M059J (cell line): ENCODE results near the gene PCSK6. TPM values are rescaled to one million over a fixed set of nuclear protein-coding genes. Genes with fewer than 3 reads are reported as not detected.
"Not testable (repeated sequence)": the region's sequence is repeated elsewhere in the genome, so short reads cannot be mapped to it uniquely, and the experiment has no call there.

Experiments used
- DNase-seq: peaks from one replicate; pipeline ENCODE4 v3.0.0-alpha.2; 2012; ENCODE audit warnings: low read depth
- total RNA-seq: library from RNA; depleted of rRNA; stranded (reverse); fragments of >200 nt; shearing (Covaris generic); gene quantifications from 2 replicates; pipeline ENCODE4 v1.2.3, GENCODE V29; 2014

The PCSK6 gene
- total RNA-seq, 1 experiment from 2014 or later = not detected

GRCh38 chr15:101432982-101433381 lies 56.5 kb downstream of the PCSK6 start:
- no peak for DNase-seq

DNA sequence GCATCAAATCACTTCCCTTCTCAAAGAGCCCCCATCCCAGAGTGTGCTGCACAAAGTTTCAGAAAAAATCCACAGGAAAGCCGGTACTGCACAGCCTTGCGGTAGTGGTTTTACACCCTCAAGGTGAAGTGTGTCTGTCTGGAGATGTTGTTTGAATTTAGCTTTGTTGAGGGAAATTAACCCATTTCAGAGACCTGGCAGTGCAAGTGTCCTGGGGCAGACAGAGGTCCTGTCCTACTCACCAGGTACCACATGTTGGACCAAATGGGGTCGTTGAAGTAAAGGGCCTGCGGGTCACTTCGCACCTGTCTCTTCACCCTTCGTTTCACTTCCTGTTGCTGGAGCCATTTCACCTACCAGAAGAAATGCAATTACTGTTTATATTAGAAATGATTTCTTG lies 57.8 kb downstream of the PCSK6 start:
- DNase-seq = no peak

DNA sequence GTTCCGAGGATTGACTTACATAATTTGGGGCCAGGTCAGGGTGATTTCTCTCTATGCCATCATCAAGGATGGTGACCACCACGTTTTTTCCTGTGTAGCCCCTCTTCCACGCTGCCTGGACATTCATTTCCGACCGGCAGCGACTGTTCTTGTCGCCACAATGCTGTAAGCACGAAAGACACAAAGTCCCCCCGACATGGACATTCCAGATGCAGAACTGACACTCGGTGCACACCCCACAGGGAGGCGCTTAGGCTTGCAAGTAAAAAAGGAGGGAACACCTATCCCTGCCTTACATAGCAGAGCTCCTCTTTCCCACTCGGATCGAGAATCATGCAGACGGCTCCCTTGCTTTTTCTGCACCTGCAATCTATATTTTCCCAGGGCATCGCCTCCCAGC lies 58.2 kb downstream of the PCSK6 start:
- DNase-seq = no peak

DNA sequence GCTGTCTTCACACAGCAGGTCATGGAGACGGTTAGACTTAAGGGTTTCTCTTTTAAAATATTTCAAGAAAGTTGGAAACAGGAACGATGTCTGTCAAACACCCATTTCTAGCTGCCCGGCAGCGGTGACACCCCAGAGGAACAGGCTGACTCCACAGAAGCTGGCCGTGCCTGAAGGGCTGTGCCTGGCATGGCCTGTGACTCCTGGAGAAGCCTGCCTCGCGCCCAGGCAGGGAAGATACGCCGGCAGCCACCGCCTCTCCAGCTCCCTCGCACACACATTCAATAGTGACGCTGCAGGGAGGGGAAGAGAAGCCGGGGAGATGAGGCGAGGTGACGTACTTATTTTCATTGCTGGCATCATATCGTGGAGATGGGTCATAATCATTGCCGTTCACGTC lies 59.9 kb downstream of the PCSK6 start:
- no peak for DNase-seq

DNA sequence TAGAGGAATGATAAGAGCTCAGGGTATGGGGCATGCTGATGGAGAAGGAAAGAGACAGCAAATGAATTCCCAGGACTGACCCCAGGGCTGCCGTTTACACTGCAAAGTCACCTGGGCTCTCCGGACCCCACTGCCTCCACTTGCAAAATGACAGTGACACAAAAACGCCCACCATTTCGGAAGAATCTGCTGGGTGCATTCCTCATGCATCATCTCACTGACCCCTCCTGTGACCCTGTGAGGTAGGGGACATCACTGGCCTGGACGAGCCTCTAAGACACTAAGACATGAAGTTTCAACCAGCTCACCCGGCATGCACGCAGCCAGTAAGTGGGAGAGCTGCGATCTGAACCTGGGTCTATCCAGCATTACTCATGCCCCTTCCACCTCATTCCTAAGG lies 60.3 kb downstream of the PCSK6 start:
- DNase-seq = no peak

GRCh38 chr15:101428758-101429157 lies 60.7 kb downstream of the PCSK6 start:
- DNase-seq = peak; percentile 35

- DNase-seq = no peak
Observed at GRCh38 chr15:101427606-101428487, 61.7 kb downstream of the PCSK6 start.

DNA sequence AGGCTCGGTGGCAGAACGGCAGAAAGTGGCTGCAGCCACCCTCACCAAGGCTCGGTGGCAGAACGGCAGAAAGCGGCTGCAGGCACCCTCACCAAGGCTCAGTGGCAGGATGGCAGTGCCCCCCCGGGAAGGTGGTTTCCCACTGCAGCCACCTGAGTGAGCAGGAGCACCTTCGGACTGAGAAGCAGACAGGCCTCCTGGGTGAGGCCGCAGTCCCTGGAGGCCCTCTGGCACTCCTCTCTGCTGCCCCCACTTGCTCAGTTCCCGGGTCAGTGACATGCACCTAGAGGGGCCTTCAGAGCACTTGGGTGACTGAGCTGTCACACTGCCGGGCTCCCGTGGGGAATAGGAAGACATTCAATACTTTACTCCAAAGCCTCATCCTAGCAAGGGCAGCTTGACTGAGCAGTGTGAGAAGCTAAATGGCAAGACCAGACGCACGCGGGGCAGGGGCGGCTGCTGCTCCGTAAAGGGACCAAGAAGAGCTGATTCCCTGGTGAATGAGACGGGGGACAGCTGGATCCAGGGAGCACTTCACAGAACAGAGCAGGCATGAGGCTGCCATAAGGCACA lies 62.7 kb downstream of the PCSK6 start:
- DNase-seq = no peak

DNA sequence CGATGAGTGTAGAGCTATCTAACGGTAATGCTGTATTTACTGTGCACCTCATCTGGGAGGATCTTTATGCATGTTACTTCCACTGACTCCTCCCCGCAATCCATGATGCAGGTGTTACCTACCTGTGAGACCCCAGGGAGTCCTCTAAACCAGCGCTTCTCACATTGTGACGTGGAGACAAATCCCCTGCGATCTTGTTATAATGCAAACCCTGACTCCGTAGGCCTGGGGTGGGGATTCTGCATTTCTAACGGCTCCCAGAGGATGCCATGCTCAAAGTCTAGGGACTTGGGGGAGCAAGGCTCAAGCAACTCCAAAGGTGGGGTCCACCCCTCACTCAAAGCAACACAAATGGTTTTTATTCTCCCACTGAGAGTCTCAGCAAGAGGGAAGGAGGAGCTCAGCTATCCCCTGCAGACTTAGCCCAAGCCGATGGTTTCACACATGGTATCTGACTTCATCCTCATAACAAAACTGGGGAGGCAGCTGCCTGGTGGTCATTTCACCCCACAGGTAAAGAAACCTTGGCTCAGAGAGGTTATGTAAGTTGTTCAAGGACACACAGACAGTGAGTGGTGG lies 63.6 kb downstream of the PCSK6 start:
- DNase-seq = no peak

- DNase-seq = no peak
Observed at GRCh38 chr15:101424984-101425383, 64.5 kb downstream of the PCSK6 start.

GRCh38 chr15:101420232-101420631 lies 69.3 kb downstream of the PCSK6 start:
- DNase-seq = no peak

DNA sequence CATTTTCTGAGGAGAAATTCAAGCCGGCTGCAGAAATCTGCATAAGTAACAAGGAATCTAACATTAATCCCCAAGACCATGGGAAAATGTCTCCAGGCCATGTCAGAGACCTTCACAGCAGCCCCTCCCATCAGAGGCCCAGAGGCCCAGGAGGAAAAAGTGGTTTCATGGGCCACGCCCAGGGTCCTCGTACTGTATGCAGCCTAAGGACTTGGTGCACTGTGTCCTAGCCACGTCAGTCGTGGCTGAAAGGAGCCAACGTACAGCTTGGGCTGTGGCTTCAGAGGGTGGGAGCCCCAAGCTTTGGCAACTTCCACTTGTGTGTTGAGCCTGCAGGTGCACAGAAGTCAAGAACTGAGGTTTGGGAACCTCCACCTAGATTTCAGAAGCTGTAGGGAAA lies 73.0 kb downstream of the PCSK6 start:
- DNase-seq = not testable (repeated sequence)

GRCh38 chr15:101413239-101413638 lies 76.3 kb downstream of the PCSK6 start:
- no peak for DNase-seq

DNA sequence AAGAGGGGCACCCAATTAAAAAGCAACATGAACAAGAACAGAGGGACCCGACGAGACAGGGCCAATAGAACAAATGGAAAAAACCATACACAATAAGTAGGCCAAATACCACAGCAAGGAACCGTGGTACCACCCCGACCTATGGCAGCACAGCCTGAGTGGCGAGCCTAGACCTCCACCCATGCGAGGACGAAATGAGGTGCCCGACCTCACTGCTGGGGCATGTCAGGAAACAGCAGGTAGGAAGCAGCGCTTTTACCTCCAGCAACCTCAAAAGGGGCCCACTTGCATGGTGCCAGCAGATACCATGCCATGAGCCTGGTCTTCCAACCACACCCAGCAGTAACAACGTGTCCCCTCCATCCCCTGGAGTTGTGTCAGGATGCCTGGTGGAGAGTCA lies 77.9 kb downstream of the PCSK6 start:
- DNase-seq = no peak

DNA sequence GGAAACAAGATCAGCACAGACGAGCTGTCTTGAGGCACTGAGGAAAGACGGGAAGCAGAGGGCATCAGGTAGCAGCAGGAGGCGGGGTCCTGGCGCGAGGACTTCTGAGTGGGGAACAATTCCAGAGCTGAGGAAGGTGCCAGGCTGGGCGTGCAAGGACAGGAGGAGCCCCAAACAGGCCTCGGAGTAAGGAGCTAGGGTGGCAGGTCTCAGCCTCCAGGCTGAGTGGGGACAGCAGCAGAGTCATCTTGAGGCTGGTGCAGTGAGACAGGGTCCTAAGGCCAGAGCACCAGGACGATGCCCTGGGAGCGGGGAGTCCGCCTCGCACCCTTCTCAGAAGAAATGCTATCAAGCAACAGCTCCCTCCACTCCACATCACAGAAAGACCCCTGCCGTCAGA lies 78.4 kb downstream of the PCSK6 start:
- DNase-seq = no peak

- no peak for DNase-seq
Observed at GRCh38 chr15:101410612-101411011, 78.9 kb downstream of the PCSK6 start.

GRCh38 chr15:101409621-101410020 lies 79.9 kb downstream of the PCSK6 start:
- DNase-seq = no peak

GRCh38 chr15:101407966-101408775 lies 81.3 kb downstream of the PCSK6 start:
- DNase-seq = no peak

GRCh38 chr15:101407439-101407838 lies 82.1 kb downstream of the PCSK6 start:
- no peak for DNase-seq

GRCh38 chr15:101406526-101407195 lies 82.8 kb downstream of the PCSK6 start:
- no peak for DNase-seq

- no peak for DNase-seq
Observed at GRCh38 chr15:101406036-101406435, 83.5 kb downstream of the PCSK6 start.

- DNase-seq = no peak
Observed at GRCh38 chr15:101404245-101404644, 85.3 kb downstream of the PCSK6 start.
